ENCODE results near the gene TMPO.
A peak's percentile ranks its signal among the peaks of the same experiment; 100 is the strongest.
"Not testable (repeated sequence)": the region's sequence is repeated elsewhere in the genome, so short reads cannot be mapped to it uniquely, and the experiment has no call there.

Gene TMPO

DNA sequence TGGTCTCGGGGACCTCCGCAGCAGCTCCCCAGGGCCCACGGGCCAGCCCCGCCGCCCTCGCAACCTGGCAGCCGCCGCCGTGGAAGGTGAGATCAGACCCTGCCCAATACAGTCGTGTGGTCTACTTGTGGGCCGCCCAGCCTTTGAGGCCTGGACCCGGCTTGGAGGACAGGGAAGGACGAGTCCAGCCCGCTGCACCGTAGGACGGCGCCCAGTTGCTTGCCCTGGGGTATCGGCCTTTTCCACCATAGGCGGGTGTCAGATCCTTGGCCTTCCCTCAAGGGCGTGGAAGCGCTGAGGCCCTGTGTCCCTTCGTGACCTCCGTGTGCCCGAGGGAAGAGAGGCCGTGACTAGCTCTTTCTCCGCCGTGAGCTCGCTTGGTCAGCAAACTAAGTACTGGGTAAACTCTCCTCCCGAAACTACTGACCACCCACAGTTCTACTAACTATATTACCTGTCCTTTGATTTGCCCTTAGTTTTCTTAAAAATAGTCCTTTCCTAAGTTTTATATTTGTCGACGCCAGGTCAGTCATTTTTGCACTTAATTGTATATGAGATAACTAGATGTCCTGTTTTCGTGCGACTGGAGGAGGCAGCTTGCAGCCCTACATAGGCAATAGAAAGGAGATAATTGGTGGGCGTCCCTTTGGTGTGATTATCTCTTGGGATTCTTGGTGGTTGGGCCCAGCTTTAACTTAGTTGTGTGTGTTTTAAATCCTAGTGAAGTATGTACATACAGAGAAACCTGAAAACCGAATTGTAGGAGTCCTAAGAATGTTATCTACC, 78.9 kb downstream of the TMPO start:
- no peaks in the 10 kb centered on the region for H3K27me3 ChIP-seq (ENCODE audit: insufficient read depth, poor library complexity, severe bottlenecking)
- peak overlapping the region; percentile 67 for H3K27ac ChIP-seq (ENCODE audit: poor library complexity, severe bottlenecking)
- peak overlapping the region; percentile 97 for H3K4me3 ChIP-seq (ENCODE audit: severe bottlenecking)
- no peak for DNase-seq (ENCODE audit: low spot score)
- no peaks in the 10 kb centered on the region for H3K9me3 ChIP-seq (ENCODE audit: severe bottlenecking)
- H3K36me3 ChIP-seq (ENCODE audit: low read depth): peaks cover 55% of the 10 kb centered on the region
- peak; percentile 3; the same call in 1 of the 3 replicates for ATAC-seq (ENCODE audit: low read depth)
- TF ChIP-seq, protein P1, sequence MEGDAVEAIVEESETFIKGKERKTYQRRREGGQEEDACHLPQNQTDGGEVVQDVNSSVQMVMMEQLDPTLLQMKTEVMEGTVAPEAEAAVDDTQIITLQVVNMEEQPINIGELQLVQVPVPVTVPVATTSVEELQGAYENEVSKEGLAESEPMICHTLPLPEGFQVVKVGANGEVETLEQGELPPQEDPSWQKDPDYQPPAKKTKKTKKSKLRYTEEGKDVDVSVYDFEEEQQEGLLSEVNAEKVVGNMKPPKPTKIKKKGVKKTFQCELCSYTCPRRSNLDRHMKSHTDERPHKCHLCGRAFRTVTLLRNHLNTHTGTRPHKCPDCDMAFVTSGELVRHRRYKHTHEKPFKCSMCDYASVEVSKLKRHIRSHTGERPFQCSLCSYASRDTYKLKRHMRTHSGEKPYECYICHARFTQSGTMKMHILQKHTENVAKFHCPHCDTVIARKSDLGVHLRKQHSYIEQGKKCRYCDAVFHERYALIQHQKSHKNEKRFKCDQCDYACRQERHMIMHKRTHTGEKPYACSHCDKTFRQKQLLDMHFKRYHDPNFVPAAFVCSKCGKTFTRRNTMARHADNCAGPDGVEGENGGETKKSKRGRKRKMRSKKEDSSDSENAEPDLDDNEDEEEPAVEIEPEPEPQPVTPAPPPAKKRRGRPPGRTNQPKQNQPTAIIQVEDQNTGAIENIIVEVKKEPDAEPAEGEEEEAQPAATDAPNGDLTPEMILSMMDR (IDR thresholded peaks at IDR 0.05; ENCODE audit: poor library complexity, severe bottlenecking): no peak
- H3K4me1 ChIP-seq (ENCODE audit: insufficient read depth, poor library complexity, severe bottlenecking): peaks cover 10% of the 10 kb centered on the region

DNA sequence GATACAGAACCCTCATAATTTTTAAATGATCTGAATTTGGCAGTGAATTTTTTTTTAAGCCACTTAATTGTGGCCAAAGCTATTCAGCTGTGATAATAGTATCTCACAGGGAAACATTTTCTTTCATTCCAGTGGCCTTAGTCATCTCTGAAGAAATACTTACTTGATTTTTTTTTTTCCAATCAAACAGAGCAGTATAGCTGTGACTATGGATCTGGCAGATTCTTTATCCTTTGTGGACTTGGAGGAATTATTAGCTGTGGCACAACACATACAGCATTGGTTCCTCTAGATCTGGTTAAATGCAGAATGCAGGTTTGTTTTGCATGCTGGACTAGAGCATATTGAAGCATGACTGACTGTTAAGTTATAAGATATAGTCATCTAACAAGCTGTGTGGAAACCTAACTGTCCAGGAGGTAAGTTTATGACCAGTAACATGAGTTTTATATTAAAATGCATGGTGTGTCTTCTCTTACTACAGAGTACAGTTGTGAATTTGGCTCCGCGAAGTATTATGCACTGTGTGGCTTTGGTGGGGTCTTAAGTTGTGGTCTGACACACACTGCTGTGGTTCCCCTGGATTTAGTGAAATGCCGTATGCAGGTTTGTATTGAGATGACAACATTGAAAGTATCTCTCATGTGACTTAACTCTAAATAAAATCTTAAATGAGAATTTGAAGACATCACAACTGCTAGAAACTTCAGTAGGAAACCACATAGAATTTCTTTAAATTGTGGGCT, 80.0 kb downstream of the TMPO start:
- Histone ChIP-seq H3K27ac (ENCODE audit: poor library complexity, severe bottlenecking) (peak overlapping the region; percentile 67), H3K4me1 (ENCODE audit: insufficient read depth, poor library complexity, severe bottlenecking) (peaks cover 10% of the 10 kb centered on the region), H3K27me3 (ENCODE audit: insufficient read depth, poor library complexity, severe bottlenecking) (no peaks in the 10 kb centered on the region), H3K4me3 (ENCODE audit: severe bottlenecking) (peak overlapping the region; percentile 97), H3K36me3 (ENCODE audit: low read depth) (peaks cover 66% of the 10 kb centered on the region), H3K9me3 (ENCODE audit: severe bottlenecking) (no peaks in the 10 kb centered on the region)
- ATAC-seq (ENCODE audit: low read depth) (peak; percentile 35; the same call in 2 of the 3 replicates), DNase-seq (ENCODE audit: low spot score) (no peak)
- TF ChIP-seq, protein P1 (IDR thresholded peaks at IDR 0.05; ENCODE audit: poor library complexity, severe bottlenecking): no peak

DNA sequence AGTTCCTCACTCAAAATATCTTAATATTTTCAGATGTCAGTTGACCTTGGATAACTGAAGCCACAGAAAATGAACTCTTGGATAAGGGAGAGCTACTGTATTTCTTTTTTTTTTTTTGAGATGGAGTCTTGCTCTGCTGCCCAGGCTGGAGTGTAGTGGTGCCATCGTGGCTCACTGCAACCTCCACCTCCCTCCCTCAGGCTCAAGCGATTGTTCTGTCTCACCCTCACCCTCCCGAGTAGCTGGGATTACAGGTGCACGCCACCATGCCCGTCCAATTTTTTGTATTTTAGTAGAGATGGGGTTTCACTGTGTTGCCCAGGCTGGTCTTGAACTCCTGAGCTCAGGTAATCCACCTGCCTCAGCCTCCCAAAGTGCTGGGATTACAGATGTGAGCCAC, 81.9 kb downstream of the TMPO start:
- not testable (repeated sequence) for H3K4me1 ChIP-seq (ENCODE audit: insufficient read depth, poor library complexity, severe bottlenecking); H3K4me3 ChIP-seq (ENCODE audit: severe bottlenecking); H3K9me3 ChIP-seq (ENCODE audit: severe bottlenecking); H3K27me3 ChIP-seq (ENCODE audit: insufficient read depth, poor library complexity, severe bottlenecking); ATAC-seq (ENCODE audit: low read depth); DNase-seq (ENCODE audit: low spot score); H3K27ac ChIP-seq (ENCODE audit: poor library complexity, severe bottlenecking)
- peaks cover 85% of the 10 kb centered on the region for H3K36me3 ChIP-seq (ENCODE audit: low read depth)

Data from RWPE2 (cell line).